ENCODE measurements around the gene PPP4R3B.

The PPP4R3B gene

DNA sequence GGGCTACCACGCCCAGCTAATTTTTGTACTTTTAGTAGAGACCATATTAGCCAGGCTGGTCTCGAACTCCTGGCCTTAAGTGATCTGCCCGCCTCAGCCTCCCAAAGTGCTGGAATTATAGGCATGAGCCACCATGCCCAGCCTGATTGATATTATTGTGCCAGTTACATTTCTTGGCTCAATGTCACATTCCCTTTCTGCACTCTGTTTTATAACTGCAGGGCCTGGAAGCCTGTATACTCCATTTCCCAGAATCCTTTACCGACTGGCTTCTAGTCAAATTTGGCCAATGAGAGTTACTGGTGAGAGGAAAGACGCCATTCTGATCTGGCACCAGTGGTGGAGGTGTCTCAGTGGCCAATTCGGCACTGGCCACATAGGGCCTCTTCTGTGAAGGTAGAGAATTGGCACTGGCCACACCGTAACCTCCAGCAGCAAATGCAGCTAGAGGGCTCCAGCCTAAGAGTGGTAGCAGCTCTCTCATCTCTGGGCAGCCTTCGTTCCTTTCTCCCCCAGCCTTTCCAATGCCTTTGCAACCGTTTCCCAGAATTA, 114.8 kb downstream of the PPP4R3B start:
- DNase-seq, result no peak

DNA sequence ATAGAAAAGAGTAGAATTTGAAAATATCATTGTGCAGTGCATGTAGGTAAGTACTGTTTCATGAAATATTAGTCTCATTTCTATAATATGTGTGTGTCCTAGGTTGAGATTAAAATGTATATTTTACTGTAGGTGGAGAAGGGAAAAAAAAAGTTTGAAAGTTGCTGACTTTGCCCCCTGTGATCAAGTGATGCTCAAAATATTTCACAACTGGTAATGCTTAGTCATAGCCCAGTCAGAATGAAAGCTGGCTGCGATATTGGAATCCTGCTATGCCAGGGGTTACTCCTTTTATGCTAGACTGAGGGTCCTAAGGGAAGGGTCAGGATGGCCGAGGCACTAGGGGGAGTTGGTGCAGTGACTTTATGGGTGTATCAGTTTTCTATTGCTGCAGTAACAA, 117.4 kb downstream of the PPP4R3B start:
- no peak for DNase-seq

DNA sequence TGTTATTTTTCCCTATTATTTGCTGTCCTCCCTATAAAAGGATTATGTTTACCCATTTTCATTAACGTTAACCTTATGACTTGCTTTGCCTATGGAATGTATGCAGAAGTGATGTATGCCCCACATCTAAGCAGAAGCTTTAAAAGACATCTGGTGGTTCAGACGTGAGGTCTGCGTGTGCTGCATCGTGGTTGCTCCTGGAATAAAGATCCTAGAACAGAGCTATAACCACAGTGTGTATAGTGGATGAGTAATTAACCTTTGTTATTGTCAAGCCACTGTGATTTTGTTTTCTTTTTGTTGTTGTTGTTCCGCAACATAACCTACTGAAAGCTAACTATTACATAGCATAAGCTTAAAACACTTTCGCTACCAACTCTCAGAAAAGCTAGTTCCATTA, 118.8 kb downstream of the PPP4R3B start:
- no peak for DNase-seq
